Gastroesophageal sphincter (tissue), 3 donors: Measurements from ENCODE around the gene NUTM2E.
"Not testable (repeated sequence)": the region's sequence is repeated elsewhere in the genome, so short reads cannot be mapped to it uniquely, and the experiment has no call there.

Experiments
- POLR2A ChIP-seq, 2 donors: fragments of 450-650 bp; IDR thresholded peaks; one replicate each; pipeline ENCODE4 v1.6.1; 2017; ENCODE audit warnings: antibody characterized with exemption in 2 of 2, mild to moderate bottlenecking in 2 of 2, moderate library complexity in 1 of 2
- TF ChIP-seq, protein P1 (sequence below), 4 experiments: fragments of 200-600 bp in 2 of 4; fragments of 450-650 bp in 2 of 4; sonication (generic) in 1 of 4; IDR thresholded peaks; one replicate each; pipeline ENCODE4 v1.5.1; 2017 to 2019; ENCODE audit warnings: antibody characterized with exemption in 4 of 4, mild to moderate bottlenecking in 2 of 4, moderate library complexity in 2 of 4

GRCh38 chr10:79868023-79868422 is 41.5 kb downstream of the NUTM2E start:
- TF ChIP-seq, protein P1, sequence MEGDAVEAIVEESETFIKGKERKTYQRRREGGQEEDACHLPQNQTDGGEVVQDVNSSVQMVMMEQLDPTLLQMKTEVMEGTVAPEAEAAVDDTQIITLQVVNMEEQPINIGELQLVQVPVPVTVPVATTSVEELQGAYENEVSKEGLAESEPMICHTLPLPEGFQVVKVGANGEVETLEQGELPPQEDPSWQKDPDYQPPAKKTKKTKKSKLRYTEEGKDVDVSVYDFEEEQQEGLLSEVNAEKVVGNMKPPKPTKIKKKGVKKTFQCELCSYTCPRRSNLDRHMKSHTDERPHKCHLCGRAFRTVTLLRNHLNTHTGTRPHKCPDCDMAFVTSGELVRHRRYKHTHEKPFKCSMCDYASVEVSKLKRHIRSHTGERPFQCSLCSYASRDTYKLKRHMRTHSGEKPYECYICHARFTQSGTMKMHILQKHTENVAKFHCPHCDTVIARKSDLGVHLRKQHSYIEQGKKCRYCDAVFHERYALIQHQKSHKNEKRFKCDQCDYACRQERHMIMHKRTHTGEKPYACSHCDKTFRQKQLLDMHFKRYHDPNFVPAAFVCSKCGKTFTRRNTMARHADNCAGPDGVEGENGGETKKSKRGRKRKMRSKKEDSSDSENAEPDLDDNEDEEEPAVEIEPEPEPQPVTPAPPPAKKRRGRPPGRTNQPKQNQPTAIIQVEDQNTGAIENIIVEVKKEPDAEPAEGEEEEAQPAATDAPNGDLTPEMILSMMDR (IDR thresholded peaks at IDR 0.05): not testable (repeated sequence)
- not testable (repeated sequence) for TF ChIP-seq POLR2A (IDR thresholded peaks at IDR 0.05)
